ENCODE results near the gene CDK2AP2.
"Not testable (repeated sequence)": the region's sequence is repeated elsewhere in the genome, so short reads cannot be mapped to it uniquely, and the experiment has no call there.

Gene CDK2AP2
- 31.2 to 33.2 reads per million in 2 donors for total RNA-seq

DNA sequence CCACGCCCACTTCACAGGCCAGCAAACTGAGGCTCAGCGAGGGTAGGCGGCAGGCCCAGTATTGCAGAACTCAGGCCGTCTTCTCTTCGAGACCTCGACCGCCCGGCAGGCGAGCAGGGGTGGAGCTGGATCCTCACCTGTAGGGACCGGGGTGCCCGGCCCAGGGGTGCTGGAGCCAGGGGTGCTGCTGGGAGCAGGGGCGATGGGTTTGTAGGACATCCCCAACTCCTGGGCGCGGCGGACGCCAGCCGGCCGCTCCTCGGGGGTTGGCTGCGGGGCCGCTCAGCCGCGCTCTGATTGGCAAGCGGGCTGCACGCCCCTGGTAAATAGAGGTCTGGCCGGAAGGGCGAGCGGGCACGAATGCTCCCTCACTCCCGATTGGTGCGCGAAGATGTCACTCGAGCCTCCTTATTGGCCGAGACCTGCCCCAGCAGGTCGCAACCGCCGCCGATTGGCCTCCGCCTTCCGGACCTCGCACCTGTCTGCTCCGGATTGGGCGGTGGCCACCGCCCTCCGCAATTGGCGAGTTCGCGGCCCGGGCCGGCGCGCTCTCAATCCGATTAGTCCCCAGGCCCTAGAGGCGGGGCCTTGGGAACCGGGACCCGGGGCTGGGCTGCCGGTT, at the start of gene CDK2AP2:
CDK2AP2 (minus strand) TSS at position 299 of the 622 bp plus-strand sequence; CDS start at position 219, 80 bp downstream.
- peak; percentile 93 to 100 (median 97) for DNase-seq

DNA sequence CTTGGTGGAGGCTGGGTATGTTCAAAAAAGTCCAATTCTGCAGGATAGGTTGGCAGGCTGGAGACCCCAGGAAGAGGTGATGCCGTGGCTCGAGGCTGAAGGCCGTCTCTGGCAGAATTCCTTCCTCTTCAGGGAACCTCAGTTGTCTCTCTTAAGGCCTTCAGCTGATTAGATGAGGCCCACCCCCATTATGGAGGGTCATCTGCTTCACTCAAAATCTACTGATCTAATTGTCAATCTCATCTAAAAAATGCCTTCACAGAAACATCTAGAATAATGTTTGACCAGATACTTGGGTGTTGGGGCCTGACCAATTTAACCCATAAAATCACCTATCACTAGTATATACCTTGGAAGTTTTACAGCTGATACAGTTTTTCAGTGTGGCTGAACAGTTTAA, 48.3 kb upstream of the CDK2AP2 start:
- DNase-seq: no peak

GRCh38 chr11:67551697-67552096, 43.7 kb upstream of the CDK2AP2 start:
- DNase-seq: not testable (repeated sequence)

- no peak for DNase-seq
These were observed 43.2 kb upstream of the CDK2AP2 start for GRCh38 chr11:67551127-67551526.

DNA sequence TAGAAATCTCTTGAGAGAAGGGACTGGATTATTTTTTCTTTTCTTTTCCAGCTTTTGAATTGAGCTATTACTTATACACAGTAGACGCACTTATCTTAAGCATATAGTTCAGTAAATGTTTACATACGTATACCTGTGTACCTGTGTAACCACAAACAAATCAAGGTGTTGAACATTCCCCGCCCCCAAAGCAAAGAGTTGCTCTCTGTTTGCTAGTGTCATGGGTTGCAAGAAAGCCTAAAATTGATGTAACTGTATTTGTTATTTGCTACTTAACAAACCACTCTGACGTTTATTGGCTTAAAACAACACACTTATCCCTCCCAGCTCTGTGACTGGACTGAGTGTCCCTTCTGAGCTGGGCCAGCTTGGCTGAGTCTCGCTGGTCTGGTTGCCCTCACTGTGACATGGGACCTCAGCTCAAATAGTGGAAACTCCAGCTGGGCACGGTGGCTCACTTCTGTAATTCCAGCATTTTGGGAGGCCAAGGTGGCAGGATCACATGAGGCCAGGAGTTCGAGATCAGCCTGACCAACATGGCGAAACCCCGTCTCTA, 40.7 kb upstream of the CDK2AP2 start:
- no peak for DNase-seq

DNA sequence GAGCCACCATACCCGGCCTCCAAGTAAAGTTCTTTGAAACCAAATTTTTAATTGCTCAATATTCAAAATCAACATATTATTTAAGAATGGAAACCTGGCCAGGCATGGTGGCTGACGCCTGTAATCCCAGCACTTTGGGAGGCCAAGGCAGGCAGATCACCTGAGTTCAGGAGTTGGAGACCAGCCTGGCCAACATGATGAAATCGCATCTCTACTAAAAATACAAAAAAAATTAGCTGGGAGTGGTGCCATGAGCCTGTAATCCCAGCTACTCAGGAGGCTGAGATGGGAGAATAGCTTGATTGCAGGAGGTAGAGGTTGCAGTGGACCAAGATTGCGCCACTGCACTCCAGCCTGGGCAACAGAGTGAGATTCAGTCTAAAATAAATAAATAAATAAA, 40.1 kb upstream of the CDK2AP2 start:
- not testable (repeated sequence) for DNase-seq

DNA sequence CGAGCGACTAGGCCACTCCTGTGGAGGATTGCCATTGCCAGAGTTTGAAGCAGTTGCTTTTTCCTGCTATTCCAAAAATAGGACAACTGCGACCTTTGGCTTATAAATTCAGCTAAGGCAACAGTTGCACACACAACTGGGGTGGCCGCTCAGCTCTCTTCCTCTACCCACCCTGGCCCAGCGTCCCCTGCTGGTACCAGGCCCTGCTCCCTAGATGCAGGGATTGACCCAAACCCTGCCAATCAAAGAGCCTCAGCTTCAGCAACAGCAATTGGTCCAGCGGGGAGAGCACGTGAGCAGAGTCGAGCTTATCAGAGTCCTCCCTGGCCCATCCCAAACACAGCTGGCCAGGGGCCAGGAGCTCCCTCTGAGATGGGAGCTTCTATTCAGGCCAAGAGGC, 37.3 kb upstream of the CDK2AP2 start:
- DNase-seq: no peak

DNA sequence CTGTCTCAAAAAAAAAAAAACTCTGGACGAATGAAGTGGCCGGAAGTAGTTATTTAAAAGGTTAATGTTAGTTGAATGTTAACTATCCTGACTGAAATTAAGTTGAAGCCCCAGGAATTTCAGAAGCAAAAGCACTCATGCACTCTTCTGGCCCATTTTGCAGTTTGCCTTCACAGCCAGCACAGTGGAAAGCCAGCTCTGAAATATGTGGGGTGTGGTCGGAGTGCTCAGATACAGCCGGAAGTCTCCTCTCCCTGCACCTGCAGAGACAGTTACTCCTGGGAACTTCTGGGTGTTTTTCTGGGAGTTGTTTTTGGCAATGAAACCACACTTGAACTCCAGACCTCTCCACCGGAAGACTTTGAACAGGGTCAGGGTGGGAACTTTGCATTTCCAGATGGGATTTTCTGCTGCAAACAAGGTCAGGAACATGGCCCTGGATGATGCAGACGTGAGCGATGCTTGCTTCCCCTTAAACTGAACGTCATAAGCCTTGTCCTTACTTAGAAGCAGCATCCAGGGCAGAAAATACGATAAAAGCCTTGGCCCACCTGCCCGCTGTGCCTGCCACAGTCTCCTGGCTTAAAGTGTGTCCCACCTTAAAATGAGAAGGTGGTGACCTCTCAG, 36.8 kb upstream of the CDK2AP2 start:
- DNase-seq: no peak

DNA sequence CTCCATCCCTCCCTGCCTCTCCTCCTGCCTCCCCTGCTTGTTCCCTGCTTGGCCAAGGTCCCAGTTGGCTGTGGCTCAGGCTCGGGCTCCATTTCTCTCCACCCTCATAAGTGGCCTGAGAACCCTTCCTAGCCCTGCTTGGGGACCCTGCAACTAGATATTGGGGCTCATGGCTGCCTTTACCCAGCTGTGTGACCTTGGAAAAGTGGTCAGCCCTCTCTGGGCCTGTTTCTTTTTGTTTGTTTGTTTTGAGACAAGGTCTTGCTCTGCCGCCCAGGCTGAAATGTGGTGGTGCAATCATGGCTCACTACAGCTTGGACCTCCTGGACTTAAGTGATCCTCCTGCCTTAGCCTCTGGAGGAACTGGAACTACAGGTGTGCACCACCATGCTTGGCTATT, 35.6 kb upstream of the CDK2AP2 start:
- DNase-seq: no peak

GRCh38 chr11:67542971-67543370, 35.0 kb upstream of the CDK2AP2 start:
- no peak for DNase-seq

DNA sequence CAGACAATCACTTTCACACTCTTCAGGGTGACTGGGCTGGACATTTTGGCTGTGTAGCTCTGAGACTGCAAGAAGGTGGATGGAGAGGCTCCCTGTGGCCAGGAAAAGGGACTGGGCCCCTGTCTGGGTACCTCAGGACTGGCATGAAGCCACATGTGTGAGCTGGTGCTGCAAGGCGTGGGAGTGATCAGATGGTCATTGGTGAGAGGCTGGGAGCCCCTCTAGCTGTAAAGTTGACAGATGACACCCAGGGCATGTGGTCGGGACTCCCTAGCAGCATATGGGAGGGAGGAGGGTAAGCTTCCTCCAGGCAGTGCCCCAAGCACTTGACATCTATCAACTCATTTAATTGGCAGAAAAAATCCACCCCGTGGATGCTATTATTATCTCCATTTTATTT, 34.2 kb upstream of the CDK2AP2 start:
- DNase-seq: no peak

DNA sequence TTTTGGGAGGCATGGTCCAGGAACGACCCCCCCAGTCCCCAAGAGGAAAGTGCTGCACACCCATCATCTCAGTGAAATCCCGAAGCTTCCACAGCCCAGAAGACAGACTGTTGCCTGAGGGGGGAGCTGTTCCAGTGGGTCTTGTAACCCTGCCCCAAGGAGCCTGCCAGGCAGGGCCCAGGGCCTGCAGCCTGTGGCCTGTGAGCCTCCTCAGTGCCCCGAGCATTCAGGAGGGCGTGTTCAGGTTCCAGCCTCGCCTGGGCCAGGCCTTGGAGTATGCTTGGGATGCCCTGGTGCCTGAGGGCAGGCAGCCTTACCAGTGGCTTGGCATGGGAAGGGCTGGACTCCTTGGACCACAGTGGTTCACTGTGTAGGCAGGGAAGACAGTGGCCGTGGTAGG, 33.2 kb upstream of the CDK2AP2 start:
- DNase-seq: no peak

- peak in 1 of 5 experiments; percentile 28 for DNase-seq
These were observed 31.6 kb upstream of the CDK2AP2 start for GRCh38 chr11:67539550-67539949.

DNA sequence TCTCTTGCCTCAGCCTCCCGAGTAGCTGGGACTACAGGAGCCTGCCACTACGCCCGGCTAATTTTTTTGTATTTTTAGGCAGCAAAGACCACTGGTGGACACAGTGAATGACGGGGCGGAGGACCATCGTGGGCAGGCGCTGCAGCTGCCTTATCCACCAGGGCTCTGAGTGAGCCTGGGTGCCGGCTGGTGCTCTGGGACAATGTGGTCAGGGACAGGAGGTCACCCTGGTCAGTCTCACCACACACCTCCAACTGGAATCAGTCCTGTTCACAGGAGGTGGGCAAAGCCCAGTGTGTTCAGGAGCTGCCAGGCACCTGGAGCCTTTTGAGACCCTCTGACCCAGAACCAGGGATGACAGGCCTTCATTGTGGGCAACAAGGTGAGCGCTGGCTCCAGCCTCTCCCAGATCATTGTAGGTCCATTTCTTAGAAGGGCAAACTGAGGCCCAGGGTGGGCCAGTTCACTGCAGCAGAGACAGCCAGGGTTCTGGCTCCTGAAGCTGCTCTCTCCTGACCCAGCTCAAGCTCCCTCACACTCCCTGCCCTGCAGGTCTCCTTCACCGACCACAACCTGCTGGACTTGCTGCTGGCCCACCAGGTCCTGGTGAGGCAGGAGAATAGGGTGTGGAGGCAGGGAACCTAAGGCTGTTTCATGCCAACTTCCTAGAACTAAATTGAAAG, 31.0 kb upstream of the CDK2AP2 start:
- no peak for DNase-seq

DNA sequence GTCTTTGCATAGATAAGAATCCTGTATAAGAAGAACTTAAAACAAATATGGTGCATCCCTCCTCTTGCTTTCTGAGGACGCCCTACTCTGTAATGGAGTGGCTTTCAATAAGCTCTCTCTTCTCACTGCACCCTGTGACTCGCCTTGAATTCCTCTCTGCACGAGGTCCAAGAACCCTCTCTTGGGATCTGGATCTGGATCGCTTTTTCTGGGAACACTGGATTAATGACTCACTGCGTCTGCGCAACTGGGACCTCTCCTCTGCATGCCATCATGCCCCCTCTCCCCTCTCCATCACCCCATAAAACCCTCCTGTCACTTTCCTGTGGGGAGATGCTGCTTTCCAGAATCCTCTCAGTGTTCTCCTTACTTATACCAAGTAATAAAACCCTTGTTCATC, 30.3 kb upstream of the CDK2AP2 start:
- no peak for DNase-seq

DNA sequence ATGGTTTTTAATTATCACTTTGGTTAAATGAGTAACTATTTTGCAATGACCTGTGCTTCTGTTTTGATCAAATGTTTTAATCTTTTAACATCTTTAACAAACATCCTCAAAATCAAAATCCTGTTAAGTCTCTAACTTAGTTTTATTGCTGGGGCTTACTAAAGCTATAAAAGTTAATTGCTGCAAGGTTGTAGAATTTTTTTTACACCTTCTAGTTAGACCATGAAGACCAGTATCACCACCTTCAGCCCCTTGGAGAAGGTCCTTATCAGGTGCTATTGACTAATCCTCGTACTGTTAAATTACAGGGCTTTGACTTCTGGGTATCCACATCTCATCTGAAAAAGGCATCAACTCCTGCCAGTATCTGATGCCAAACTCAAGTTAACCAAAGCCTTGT, 27.6 kb upstream of the CDK2AP2 start:
- no peak for DNase-seq

GRCh38 chr11:67534070-67534679, 26.2 kb upstream of the CDK2AP2 start:
- DNase-seq: no peak

- no peak for DNase-seq
These were observed 24.9 kb upstream of the CDK2AP2 start for GRCh38 chr11:67532889-67533288.

DNA sequence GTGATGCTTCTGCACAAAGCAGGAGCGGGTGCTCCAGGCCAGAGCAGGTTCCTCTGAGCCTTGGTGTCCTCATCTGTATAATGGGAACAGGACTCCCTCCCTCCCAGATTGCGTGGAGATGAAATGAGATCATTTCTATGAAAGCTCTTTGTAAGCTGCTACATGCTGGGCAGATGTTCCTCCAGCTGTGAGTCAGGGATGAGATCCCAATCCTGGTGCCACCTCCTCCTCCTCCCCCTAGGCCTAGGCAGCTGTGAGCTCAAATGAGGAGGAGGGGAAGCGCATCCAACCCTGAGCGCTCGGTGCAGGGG, 22.3 kb upstream of the CDK2AP2 start:
- DNase-seq: no peak

GRCh38 chr11:67528376-67528775, 20.4 kb upstream of the CDK2AP2 start:
- no peak for DNase-seq

- no peak for DNase-seq
These were observed 17.5 kb upstream of the CDK2AP2 start for GRCh38 chr11:67525275-67525976.

GRCh38 chr11:67524480-67524808, 16.5 kb upstream of the CDK2AP2 start:
- no peak for DNase-seq

Measured in T-helper 2 cell (primary cell).